KMS-11 (cell line): ENCODE data around the gene TSEN2.

Source experiments
- H2AFZ ChIP-seq: fragments of 200-600 bp; sonication (generic); 2 replicates; pipeline ENCODE4 v1.6.1; 2016; ENCODE audit warnings: antibody characterized with exemption, mixed run types, low read depth
- H3K27ac ChIP-seq: fragments of 200-600 bp; sonication (generic); 2 replicates; pipeline ENCODE4 v1.6.1; 2016; ENCODE audit warnings: mild to moderate bottlenecking, mixed run types
- H3K27me3 ChIP-seq: fragments of 200-600 bp; sonication (generic); 2 replicates; pipeline ENCODE4 v1.6.1; 2017; ENCODE audit warnings: mild to moderate bottlenecking, low read depth, mixed run types, moderate library complexity; ENCODE audit not compliant: insufficient read depth
- H3K36me3 ChIP-seq: fragments of 200-600 bp; sonication (generic); 2 replicates; pipeline ENCODE4 v1.6.1; 2017; ENCODE audit warnings: mild to moderate bottlenecking, mixed run types; ENCODE audit not compliant: insufficient read depth
- H3K4me1 ChIP-seq: fragments of 200-600 bp; sonication (generic); 2 replicates; pipeline ENCODE4 v1.6.1; 2016; ENCODE audit warnings: mild to moderate bottlenecking, low read depth, mixed run types; ENCODE audit not compliant: poor library complexity, severe bottlenecking
- H3K4me2 ChIP-seq: fragments of 200-600 bp; sonication (generic); 2 replicates; pipeline ENCODE4 v1.7.0; 2016; ENCODE audit warnings: mild to moderate bottlenecking, mixed run types
- H3K4me3 ChIP-seq: fragments of 200-600 bp; sonication (generic); IDR thresholded peaks from 2 replicates; pipeline ENCODE4 v1.6.1; 2017; ENCODE audit warnings: low read depth, low read length, mixed read lengths; ENCODE audit not compliant: insufficient read depth
- H3K79me2 ChIP-seq: fragments of 200-600 bp; sonication (generic); 2 replicates; pipeline ENCODE4 v1.6.1; 2016; ENCODE audit warnings: low read depth, mixed run types; ENCODE audit not compliant: insufficient read depth
- H3K9ac ChIP-seq: fragments of 200-600 bp; sonication (generic); 2 replicates; pipeline ENCODE4 v1.6.1; 2016; ENCODE audit warnings: mild to moderate bottlenecking, mixed run types
- H4K20me1 ChIP-seq: fragments of 200-600 bp; sonication (generic); 2 replicates; pipeline ENCODE4 v1.6.1; 2016; ENCODE audit warnings: mild to moderate bottlenecking, mixed run types; ENCODE audit not compliant: insufficient read depth
- TF ChIP-seq, protein P1 (sequence below): fragments of 200-600 bp; sonication (generic); conservative IDR thresholded peaks from 2 replicates; pipeline ENCODE4 v1.6.1; 2017; ENCODE audit warnings: low read depth, mild to moderate bottlenecking, antibody characterized with exemption, low read length, moderate library complexity, mixed read lengths

TSEN2 gene

DNA sequence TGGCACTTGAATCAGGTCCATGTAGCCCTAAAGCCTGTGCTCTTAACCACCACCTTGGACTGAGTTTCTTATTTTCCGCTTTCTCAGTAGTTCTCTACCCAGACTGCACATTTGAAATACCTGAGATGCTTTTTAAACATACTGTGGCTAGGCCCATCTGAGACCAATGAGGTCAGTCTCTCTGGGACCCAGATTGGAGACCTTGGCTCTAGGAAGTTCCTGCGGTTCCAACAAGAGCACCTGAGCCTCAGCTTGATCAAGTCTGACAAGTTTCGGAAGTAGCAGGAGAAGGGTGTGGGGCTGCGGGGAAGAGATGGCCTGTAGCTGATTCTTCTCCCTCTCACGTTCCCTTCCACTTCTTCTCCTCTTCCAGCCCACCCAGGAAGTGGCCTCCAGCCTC, 11.5 kb upstream of the TSEN2 start:
- Histone ChIP-seq H3K27me3 (no peaks in the 10 kb centered on the region), H4K20me1 (no peaks in the 10 kb centered on the region), H3K4me2 (no peak overlapping the region), H3K36me3 (no peaks in the 10 kb centered on the region), H3K27ac (no peak overlapping the region), H2AFZ (no peak overlapping the region), H3K4me3 (no peak overlapping the region), H3K4me1 (no peaks in the 10 kb centered on the region), H3K9ac (no peak overlapping the region), H3K79me2 (no peaks in the 10 kb centered on the region)
- TF ChIP-seq, protein P1, sequence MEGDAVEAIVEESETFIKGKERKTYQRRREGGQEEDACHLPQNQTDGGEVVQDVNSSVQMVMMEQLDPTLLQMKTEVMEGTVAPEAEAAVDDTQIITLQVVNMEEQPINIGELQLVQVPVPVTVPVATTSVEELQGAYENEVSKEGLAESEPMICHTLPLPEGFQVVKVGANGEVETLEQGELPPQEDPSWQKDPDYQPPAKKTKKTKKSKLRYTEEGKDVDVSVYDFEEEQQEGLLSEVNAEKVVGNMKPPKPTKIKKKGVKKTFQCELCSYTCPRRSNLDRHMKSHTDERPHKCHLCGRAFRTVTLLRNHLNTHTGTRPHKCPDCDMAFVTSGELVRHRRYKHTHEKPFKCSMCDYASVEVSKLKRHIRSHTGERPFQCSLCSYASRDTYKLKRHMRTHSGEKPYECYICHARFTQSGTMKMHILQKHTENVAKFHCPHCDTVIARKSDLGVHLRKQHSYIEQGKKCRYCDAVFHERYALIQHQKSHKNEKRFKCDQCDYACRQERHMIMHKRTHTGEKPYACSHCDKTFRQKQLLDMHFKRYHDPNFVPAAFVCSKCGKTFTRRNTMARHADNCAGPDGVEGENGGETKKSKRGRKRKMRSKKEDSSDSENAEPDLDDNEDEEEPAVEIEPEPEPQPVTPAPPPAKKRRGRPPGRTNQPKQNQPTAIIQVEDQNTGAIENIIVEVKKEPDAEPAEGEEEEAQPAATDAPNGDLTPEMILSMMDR: no peak

DNA sequence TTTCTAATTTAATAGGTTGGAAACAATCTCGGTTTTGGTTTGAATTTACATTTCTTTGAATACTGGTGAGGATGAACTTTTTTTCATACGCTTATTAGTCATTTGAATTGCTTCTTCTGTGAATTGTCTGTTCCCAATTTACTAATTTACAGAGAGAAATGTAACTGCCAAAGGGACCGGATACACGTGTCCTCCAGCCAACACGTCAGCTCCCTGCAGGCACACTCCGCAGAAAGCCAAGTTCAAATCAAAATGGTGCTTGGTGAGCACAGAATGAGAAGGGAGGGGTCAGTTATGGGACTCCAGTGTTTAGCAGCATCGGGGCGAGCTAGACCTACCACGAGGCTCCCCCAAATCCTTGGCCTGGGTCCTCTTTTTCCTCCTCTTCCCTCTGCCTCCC, 10.8 kb upstream of the TSEN2 start:
- Histone ChIP-seq H3K27ac (no peak overlapping the region), H3K27me3 (no peaks in the 10 kb centered on the region), H3K4me3 (no peak overlapping the region)

DNA sequence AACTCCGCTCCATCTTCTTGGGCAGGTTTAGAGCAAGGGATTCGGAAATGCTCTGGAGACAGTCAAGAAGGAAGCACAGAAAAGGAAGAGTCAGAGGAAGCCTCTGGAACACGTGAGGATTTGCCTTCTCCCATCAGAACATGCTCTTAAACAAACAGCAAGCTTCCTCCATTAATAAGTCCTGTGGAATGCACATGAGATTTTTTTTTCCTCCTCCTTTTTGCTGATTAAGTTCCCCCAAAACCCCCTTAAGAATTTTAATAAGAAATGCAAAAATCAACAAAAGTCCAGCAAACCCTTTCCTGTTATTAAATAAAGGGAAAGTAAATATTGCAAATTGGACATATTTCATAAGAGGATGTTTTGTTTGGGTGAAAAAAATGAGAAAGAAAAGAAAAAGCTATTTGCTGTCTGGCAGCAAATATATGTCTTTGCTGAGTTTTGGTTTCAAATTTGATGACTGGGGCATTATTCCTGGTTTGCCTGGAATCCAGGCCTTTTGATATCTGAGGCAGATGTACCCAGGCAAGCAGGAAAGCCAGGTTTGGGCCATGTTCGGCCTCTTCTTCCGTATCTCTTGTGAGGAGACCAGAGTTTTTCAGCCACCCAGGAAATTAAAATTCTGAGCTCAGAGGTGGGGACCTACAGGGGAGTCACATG, 7.9 kb upstream of the TSEN2 start:
- Histone ChIP-seq H3K9ac (no peak overlapping the region), H3K4me3 (no peak overlapping the region), H3K36me3 (no peaks in the 10 kb centered on the region), H3K27me3 (no peaks in the 10 kb centered on the region), H4K20me1 (no peaks in the 10 kb centered on the region), H3K4me2 (no peak overlapping the region), H3K79me2 (no peaks in the 10 kb centered on the region), H3K27ac (no peak overlapping the region), H2AFZ (no peak overlapping the region), H3K4me1 (no peaks in the 10 kb centered on the region)
- TF ChIP-seq, protein P1: no peak

More for the DNA sequence above, 10.8 kb upstream of the TSEN2 start:
- Histone ChIP-seq H3K4me1 (no peaks in the 10 kb centered on the region), H2AFZ (no peak overlapping the region), H3K4me2 (no peak overlapping the region), H3K79me2 (no peaks in the 10 kb centered on the region), H3K9ac (no peak overlapping the region), H4K20me1 (no peaks in the 10 kb centered on the region), H3K36me3 (no peaks in the 10 kb centered on the region)
- TF ChIP-seq, protein P1: no peak

DNA sequence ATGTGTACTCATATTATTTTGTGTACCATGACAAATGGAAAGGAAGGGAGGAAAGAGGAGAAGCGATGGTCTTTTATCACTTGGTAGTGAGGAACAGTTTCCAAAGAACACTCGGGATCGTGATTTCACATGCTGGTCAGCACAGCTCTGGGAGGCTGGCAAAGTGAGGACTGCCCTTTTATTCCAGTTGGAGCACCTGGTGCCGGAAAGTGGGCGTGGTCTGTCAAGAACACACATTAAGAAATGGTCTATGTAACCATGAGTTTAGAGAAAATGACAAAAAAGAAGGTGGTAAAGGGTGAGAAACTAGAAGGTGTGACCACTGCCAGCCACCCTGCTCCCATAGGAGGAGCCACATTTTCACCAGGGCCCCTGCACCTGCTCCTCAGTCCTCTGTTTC, 7.0 kb upstream of the TSEN2 start:
- no peak overlapping the region for H3K4me3 ChIP-seq
- no peak overlapping the region for H3K27ac ChIP-seq
- H4K20me1 ChIP-seq: no peaks in the 10 kb centered on the region
- H3K36me3 ChIP-seq: no peaks in the 10 kb centered on the region
- no peak overlapping the region for H3K4me2 ChIP-seq
- no peaks in the 10 kb centered on the region for H3K79me2 ChIP-seq
- no peak overlapping the region for H2AFZ ChIP-seq
- TF ChIP-seq, protein P1: no peak
- no peaks in the 10 kb centered on the region for H3K4me1 ChIP-seq
- H3K27me3 ChIP-seq: no peaks in the 10 kb centered on the region
- H3K9ac ChIP-seq: no peak overlapping the region
